ENCODE measurements around the gene DLL1.

Gene DLL1

DNA sequence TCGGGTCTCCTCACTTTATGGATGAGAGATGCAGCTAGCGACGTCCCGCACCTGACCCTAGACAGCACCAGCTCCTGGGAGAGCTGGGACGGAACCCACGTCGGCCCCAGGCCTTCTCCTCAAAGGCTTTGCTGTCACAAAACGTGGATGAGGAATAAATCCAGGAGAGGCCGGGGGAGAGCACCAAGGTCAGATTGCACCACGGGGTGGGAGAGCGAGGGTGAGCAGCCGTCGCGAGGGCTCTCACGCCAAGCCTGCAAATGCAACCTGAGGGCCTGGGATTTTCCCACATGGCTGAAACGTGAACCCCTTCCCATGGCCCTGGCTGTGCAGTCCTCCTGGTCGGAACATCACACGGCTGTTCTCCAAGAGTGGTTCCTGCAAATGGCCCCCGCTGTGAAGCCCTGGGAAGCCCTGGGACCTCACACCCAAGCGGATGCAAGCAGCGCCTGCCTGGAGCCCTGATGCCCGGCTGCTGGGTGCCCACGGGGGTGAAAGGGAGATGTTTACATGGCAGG is 45.3 kb downstream of the DLL1 start:
- Mint-ChIP-seq H3K4me3 (no peak overlapping the region), H3K36me3 (ENCODE audit: low read depth) (no peaks in the 10 kb centered on the region), H3K27me3 (ENCODE audit: low read depth) (peaks cover 28% of the 10 kb centered on the region), H3K27ac (peak overlapping the region in 2 of 3 experiments; percentile 25 to 63), H3K4me1 (peaks cover 55% of the 10 kb centered on the region), H3K9me3 (no peaks in the 10 kb centered on the region)
- no peak for TF ChIP-seq CTCF (IDR thresholded peaks at IDR 0.05; ENCODE audit: unreplicated experiment in 3 of 3)

DNA sequence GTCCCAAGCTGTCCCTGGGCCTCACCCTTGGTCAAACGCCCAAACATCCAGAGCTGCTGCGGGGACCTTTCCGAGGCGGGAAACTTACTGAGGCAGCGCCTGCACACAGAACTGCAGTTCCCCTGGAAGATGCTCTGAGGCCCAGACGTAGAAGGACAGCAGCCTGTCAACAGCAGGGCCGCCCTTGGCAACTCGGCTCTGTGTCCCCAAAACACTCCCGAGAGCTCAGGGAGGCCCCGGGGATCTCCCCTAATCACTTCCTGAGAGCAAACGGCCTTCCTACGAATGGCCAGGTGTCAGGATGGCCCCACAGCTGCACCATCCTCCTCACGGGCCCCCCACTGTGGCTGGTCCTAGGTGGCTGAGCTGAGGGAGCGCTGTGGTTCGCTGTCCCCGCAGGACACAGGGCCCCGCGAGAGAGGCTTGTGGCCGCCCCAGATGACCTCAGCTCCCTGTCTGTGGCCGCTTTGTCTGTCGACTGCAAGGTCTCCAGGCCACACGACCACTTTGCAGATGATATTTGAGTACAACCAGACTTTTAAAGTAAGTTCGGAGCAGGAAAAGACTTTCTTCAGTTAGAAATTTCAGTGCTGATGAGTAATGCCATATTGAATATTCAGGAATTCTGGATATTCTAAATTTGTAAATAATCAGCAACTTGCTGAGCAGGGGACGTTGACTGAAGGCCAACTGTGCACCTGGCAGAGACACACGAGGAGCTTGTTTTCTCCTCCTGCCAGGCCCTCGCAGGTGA is 46.0 kb downstream of the DLL1 start:
- Mint-ChIP-seq H3K27me3 (ENCODE audit: low read depth) (peaks cover 29% of the 10 kb centered on the region), H3K27ac (peak overlapping the region; percentile 58 to 75 (median 63)), H3K9me3 (no peaks in the 10 kb centered on the region), H3K36me3 (ENCODE audit: low read depth) (no peaks in the 10 kb centered on the region), H3K4me3 (peak overlapping the region; percentile 21 to 48 (median 29)), H3K4me1 (peaks cover 49% of the 10 kb centered on the region)
- TF ChIP-seq CTCF (IDR thresholded peaks at IDR 0.05; ENCODE audit: unreplicated experiment in 3 of 3): no peak

- Mint-ChIP-seq H3K36me3 (ENCODE audit: low read depth) (no peaks in the 10 kb centered on the region), H3K9me3 (no peaks in the 10 kb centered on the region), H3K27ac (peak overlapping the region; percentile 58 to 75 (median 63)), H3K4me3 (peak overlapping the region; percentile 14 to 29 (median 29)), H3K4me1 (peaks cover 39% of the 10 kb centered on the region), H3K27me3 (ENCODE audit: low read depth) (peaks cover 26% of the 10 kb centered on the region)
- no peak for TF ChIP-seq CTCF (IDR thresholded peaks at IDR 0.05; ENCODE audit: unreplicated experiment in 3 of 3)
Measured at GRCh38 chr6:170243791-170244291, 47.0 kb downstream of the DLL1 start.

- TF ChIP-seq CTCF (IDR thresholded peaks at IDR 0.05; ENCODE audit: unreplicated experiment in 3 of 3): no peak
- Mint-ChIP-seq H3K36me3 (ENCODE audit: low read depth) (no peaks in the 10 kb centered on the region), H3K4me1 (peaks cover 35% of the 10 kb centered on the region), H3K27me3 (ENCODE audit: low read depth) (peaks cover 22% of the 10 kb centered on the region), H3K27ac (peak overlapping the region; percentile 58 to 75 (median 63)), H3K9me3 (no peaks in the 10 kb centered on the region), H3K4me3 (peak overlapping the region in 2 of 3 experiments; percentile 3)
Measured at GRCh38 chr6:170243386-170243785, 47.5 kb downstream of the DLL1 start.

DNA sequence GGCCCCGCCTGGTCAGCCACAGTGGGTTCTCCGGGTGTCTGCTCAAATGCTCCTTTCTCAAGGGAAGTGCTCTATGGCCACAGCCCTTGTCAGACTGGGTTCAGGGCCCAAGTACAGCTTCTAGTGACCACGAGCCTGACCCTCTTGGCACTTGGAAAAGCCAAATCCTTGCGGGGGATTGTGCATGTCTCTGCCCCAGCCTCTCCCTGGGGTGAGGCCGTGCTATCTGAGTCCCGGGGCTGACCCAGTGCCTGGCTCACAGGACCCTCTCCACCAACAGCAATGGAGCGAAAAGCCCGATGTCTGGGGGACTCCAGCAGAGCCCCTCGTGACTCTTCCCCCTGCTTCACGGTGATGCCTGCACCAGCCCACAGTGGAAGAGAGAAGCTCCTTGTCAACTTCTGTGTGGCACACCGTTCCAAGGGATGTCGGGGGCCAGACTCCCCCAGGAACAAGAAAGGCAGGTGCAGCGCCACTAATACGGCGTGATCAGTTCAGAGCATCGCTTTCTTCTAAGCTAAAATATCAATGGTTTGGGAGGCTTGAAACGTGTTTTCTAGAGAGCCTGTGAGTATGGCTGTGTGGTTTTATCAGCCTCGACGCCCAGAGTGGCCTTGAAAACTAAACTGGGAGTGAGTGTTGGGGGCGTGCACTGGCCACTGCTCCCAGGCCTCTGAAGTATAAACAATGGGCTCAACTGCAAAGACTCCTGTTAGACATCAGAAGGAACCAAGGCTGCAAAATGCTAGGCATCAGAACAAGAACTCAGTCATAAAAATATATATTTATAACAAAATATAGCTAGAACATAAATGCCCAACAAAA is 51.9 kb downstream of the DLL1 start:
- Mint-ChIP-seq H3K27me3 (ENCODE audit: low read depth) (peaks cover 34% of the 10 kb centered on the region), H3K4me1 (peaks cover 33% of the 10 kb centered on the region), H3K9me3 (no peaks in the 10 kb centered on the region), H3K36me3 (ENCODE audit: low read depth) (no peaks in the 10 kb centered on the region), H3K4me3 (no peak overlapping the region), H3K27ac (no peak overlapping the region)
- no peak for TF ChIP-seq CTCF (IDR thresholded peaks at IDR 0.05; ENCODE audit: unreplicated experiment in 3 of 3)
